T-helper 2 cell (primary cell): ENCODE data around the gene HAS3.
A peak's percentile ranks its signal among the peaks of the same experiment; 100 is the strongest.
"Not testable (repeated sequence)": the region's sequence is repeated elsewhere in the genome, so short reads cannot be mapped to it uniquely, and the experiment has no call there.

Experiments
- DNase-seq, 5 experiments: peaks; one replicate each; pipeline versions ENCODE4 v3.0.0 to v3.0.0-alpha.2; 2012 to 2022
- total RNA-seq, 2 donors: gene quantifications; one replicate each; lab custom pipeline; 2026; lab: John Stamatoyannopoulos, UW

HAS3 gene
- total RNA-seq = 0.94 to 2.1 reads per million in 2 donors

GRCh38 chr16:69105501-69106361 lies at the start of gene HAS3:
Gene HAS3 (plus strand): TSS chr16:69105653. CDS start chr16:69109396, 3,743 bp downstream.
- DNase-seq = peak in 1 of 5 experiments; percentile 71

- DNase-seq = no peak
Observed at GRCh38 chr16:69055980-69056379, 49.5 kb upstream of the HAS3 start.

- DNase-seq = no peak
Observed at GRCh38 chr16:69056421-69056820, 49.0 kb upstream of the HAS3 start.

GRCh38 chr16:69057400-69058378 lies 47.8 kb upstream of the HAS3 start:
- peak in 1 of 5 experiments; percentile 52 for DNase-seq

- not testable (repeated sequence) for DNase-seq
Observed at GRCh38 chr16:69063491-69063890, 42.0 kb upstream of the HAS3 start.

GRCh38 chr16:69064124-69064763 lies 41.2 kb upstream of the HAS3 start:
- DNase-seq = no peak

GRCh38 chr16:69064764-69065313 lies 40.6 kb upstream of the HAS3 start:
- no peak for DNase-seq

GRCh38 chr16:69069504-69069903 lies 35.9 kb upstream of the HAS3 start:
- no peak for DNase-seq

GRCh38 chr16:69071036-69071435 lies 34.4 kb upstream of the HAS3 start:
- DNase-seq = no peak

GRCh38 chr16:69072640-69072974 lies 32.8 kb upstream of the HAS3 start:
- DNase-seq = no peak

GRCh38 chr16:69073181-69073702 lies 32.2 kb upstream of the HAS3 start:
- DNase-seq = no peak

- no peak for DNase-seq
Observed at GRCh38 chr16:69077251-69077650, 28.2 kb upstream of the HAS3 start.

GRCh38 chr16:69078073-69078472 lies 27.4 kb upstream of the HAS3 start:
- DNase-seq = no peak

- no peak for DNase-seq
Observed at GRCh38 chr16:69079697-69080096, 25.8 kb upstream of the HAS3 start.

GRCh38 chr16:69083306-69083941 lies 22.0 kb upstream of the HAS3 start:
- no peak for DNase-seq

- DNase-seq = no peak
Observed at GRCh38 chr16:69084289-69084688, 21.2 kb upstream of the HAS3 start.

- no peak for DNase-seq
Observed at GRCh38 chr16:69085032-69085695, 20.3 kb upstream of the HAS3 start.

GRCh38 chr16:69087161-69087581 lies 18.3 kb upstream of the HAS3 start:
- DNase-seq = peak in 1 of 5 experiments; percentile 34

- no peak for DNase-seq
Observed at GRCh38 chr16:69088684-69089083, 16.8 kb upstream of the HAS3 start.

GRCh38 chr16:69089091-69089910 lies 16.2 kb upstream of the HAS3 start:
- peak in 2 of 5 experiments; percentile 18 to 96 for DNase-seq
